Thyroid gland (tissue), 4 donors: ENCODE measurements around the gene HSPH1. TPM values are rescaled to one million over a fixed set of nuclear protein-coding genes. Genes with fewer than 3 reads are reported as not detected.

Experiments
- DNase-seq, 2 donors: peaks; one replicate each; pipeline ENCODE4 v3.0.0-alpha.2; 2019
- H3K27ac ChIP-seq, 3 donors: fragments of 200-600 bp; sonication (generic); 1 replicate in 2 of 3; 2 replicates in 1 of 3; pipeline ENCODE4 v1.5.1; 2016 to 2019; ENCODE audit warnings: mild to moderate bottlenecking in 1 of 3, moderate library complexity in 1 of 3
- H3K27me3 ChIP-seq: fragments of 200-600 bp; sonication (generic); one replicate; pipeline ENCODE4 v1.5.1; 2019
- H3K36me3 ChIP-seq, 2 donors: fragments of 200-600 bp; sonication (generic); one replicate each; pipeline ENCODE4 v1.5.1; 2016 to 2019
- H3K4me1 ChIP-seq, 2 donors: fragments of 200-600 bp; sonication (generic); one replicate each; pipeline ENCODE4 v1.5.1; 2017 to 2019
- H3K4me3 ChIP-seq, 3 donors: fragments of 200-600 bp; sonication (generic); replicated peaks in 1 of 3; 1 replicate in 2 of 3; 2 replicates in 1 of 3; pipeline ENCODE4 v1.5.1; 2016; ENCODE audit warnings: mild to moderate bottlenecking in 1 of 3
- H3K9me3 ChIP-seq: fragments of 200-600 bp; sonication (generic); one replicate; pipeline ENCODE4 v1.5.1; 2017
- CTCF ChIP-seq, 6 experiments: fragments of 200-600 bp in 3 of 6; fragments of 450-650 bp in 3 of 6; sonication (generic) in 3 of 6; IDR thresholded peaks; one replicate each; pipeline ENCODE4 v1.5.1; 2016 to 2019; ENCODE audit warnings: antibody characterized with exemption in 6 of 6, mild to moderate bottlenecking in 2 of 6, inconsistent platforms in 1 of 6, moderate library complexity in 1 of 6
- POLR2A ChIP-seq, 2 donors: fragments of 450-650 bp; IDR thresholded peaks; one replicate each; pipeline ENCODE4 v1.6.1; 2017; ENCODE audit warnings: antibody characterized with exemption in 2 of 2, mild to moderate bottlenecking in 2 of 2, moderate library complexity in 1 of 2
- WGBS, 2 donors: methylation state at CpG; one replicate each; pipeline ENCODE4 v1.1.5; 2017; 5-methylcytosine and 5-hydroxymethylcytosine counted together
- intact Hi-C: fragments of 100-400 bp; cut with DNase I; formaldehyde crosslinking; loops from one replicate; pipeline ENCODE4 v1.15.1; 2023
- total RNA-seq, 4 donors: library from RNA; depleted of rRNA; stranded (reverse); fragments of >200 nt; gene quantifications; one replicate each; pipeline ENCODE4 v1.2.3, GENCODE V29; 2016

The HSPH1 gene
- total RNA-seq, 4 donors from 2014 or later = 38.3 to 56.3 (median 48.7) TPM

- intact Hi-C loops = loop anchor here (10.0 kb wide), 1 partner anchor 131 kb away; no protein-coding TSS in a partner anchor
- 76 to 98% methylated on average over 3 of the region's 3 CpGs for WGBS, 2 donors
Observed at GRCh38 chr13:31175847-31176532, 14.3 kb upstream of the HSPH1 start.

GRCh38 chr13:31174018-31174417 lies 12.3 kb upstream of the HSPH1 start:
- Histone ChIP-seq H3K27me3 (no peaks in the 10 kb centered on the region), H3K36me3 (no peaks in the 10 kb centered on the region), H3K4me3 (no peak overlapping the region), H3K9me3 (no peaks in the 10 kb centered on the region), H3K27ac (no peak overlapping the region), H3K4me1 (peaks cover 0 to 6% of the 10 kb centered on the region in 2 donors)
- WGBS, 2 donors = 65 to 72% methylated on average over 3 of the region's 3 CpGs
- no peak for DNase-seq
- intact Hi-C loops = loop anchor here (10.0 kb wide), 1 partner anchor 129 kb away; no protein-coding TSS in a partner anchor
- no peak for TF ChIP-seq CTCF (IDR thresholded peaks at IDR 0.05)
- no peak for TF ChIP-seq POLR2A (IDR thresholded peaks at IDR 0.05)

More at GRCh38 chr13:31175847-31176532, 14.3 kb upstream of the HSPH1 start:
- Histone ChIP-seq H3K9me3 (no peaks in the 10 kb centered on the region), H3K4me1 (peaks cover 0 to 6% of the 10 kb centered on the region in 2 donors), H3K27ac (no peak overlapping the region), H3K36me3 (no peaks in the 10 kb centered on the region), H3K27me3 (no peaks in the 10 kb centered on the region), H3K4me3 (no peak overlapping the region)
- TF ChIP-seq POLR2A (IDR thresholded peaks at IDR 0.05) (no peak), CTCF (IDR thresholded peaks at IDR 0.05) (no peak)
- DNase-seq = no peak

GRCh38 chr13:31172535-31172934 lies 10.8 kb upstream of the HSPH1 start:
- no peak overlapping the region for H3K27ac ChIP-seq
- H3K36me3 ChIP-seq = no peaks in the 10 kb centered on the region
- TF ChIP-seq POLR2A (IDR thresholded peaks at IDR 0.05) (no peak), CTCF (IDR thresholded peaks at IDR 0.05) (no peak)
- DNase-seq = no peak
- no peak overlapping the region for H3K4me3 ChIP-seq
- peaks cover 0 to 6% of the 10 kb centered on the region in 2 donors for H3K4me1 ChIP-seq
- H3K9me3 ChIP-seq = no peaks in the 10 kb centered on the region
- H3K27me3 ChIP-seq = no peaks in the 10 kb centered on the region
- WGBS, 2 donors = 64 to 81% methylated on average over 2 of the region's 2 CpGs
- intact Hi-C loops = loop anchor here (10.0 kb wide), 1 partner anchor 128 kb away; no protein-coding TSS in a partner anchor

GRCh38 chr13:31172001-31172400 lies 10.3 kb upstream of the HSPH1 start:
- H3K4me3 ChIP-seq = no peak overlapping the region
- no peak overlapping the region for H3K27ac ChIP-seq
- peaks cover 0 to 6% of the 10 kb centered on the region in 2 donors for H3K4me1 ChIP-seq
- H3K36me3 ChIP-seq = no peaks in the 10 kb centered on the region
- intact Hi-C loops = loop anchor here (10.0 kb wide), 1 partner anchor 127 kb away; no protein-coding TSS in a partner anchor
- WGBS, 2 donors = 91 to 96% methylated on average over 3 of the region's 3 CpGs
- DNase-seq = no peak
- TF ChIP-seq CTCF (IDR thresholded peaks at IDR 0.05) = no peak
- no peak for TF ChIP-seq POLR2A (IDR thresholded peaks at IDR 0.05)
- no peaks in the 10 kb centered on the region for H3K27me3 ChIP-seq
- H3K9me3 ChIP-seq = no peaks in the 10 kb centered on the region

- intact Hi-C loops = loop anchor here (5.0 kb wide), 1 partner anchor 39 kb away; no protein-coding TSS in a partner anchor
- no peaks in the 10 kb centered on the region for H3K9me3 ChIP-seq
- H3K27me3 ChIP-seq = no peaks in the 10 kb centered on the region
- no peak for DNase-seq
- H3K4me3 ChIP-seq = no peak overlapping the region
- H3K36me3 ChIP-seq = no peaks in the 10 kb centered on the region
- peaks cover 0 to 6% of the 10 kb centered on the region in 2 donors for H3K4me1 ChIP-seq
- WGBS, 2 donors = 88 to 91% methylated on average over 11 of the region's 11 CpGs
- H3K27ac ChIP-seq = no peak overlapping the region
- TF ChIP-seq CTCF (IDR thresholded peaks at IDR 0.05) (no peak), POLR2A (IDR thresholded peaks at IDR 0.05) (no peak)
Observed at GRCh38 chr13:31168736-31169135, 7.0 kb upstream of the HSPH1 start.
